ENCODE results near the gene MDH2. TPM values are rescaled to one million over a fixed set of nuclear protein-coding genes. Genes with fewer than 3 reads are reported as not detected.
"Not testable (repeated sequence)": the region's sequence is repeated elsewhere in the genome, so short reads cannot be mapped to it uniquely, and the experiment has no call there.

Gene MDH2
- total and polyA plus RNA-seq, 8 donors = 41.1 to 227 (median 85.3) TPM

DNA sequence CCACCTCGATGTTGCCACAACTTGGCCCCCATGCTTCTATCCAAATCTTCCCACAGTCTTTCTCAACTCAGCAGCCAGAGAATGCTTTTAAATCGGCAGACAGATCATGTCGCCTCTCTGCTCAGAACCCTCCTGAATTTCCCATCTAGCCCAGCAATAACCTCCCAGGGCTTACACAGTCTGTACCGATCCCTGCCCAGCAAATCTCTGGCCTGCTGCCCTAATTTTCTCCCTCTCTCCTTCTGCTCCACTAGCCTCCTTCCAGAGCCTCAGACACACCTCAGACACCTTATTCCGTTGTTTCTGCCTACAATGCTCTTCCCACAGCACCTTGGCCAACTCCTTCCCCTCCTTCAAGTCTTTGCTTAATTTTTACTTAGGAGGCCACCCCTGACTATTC lies 32.3 kb downstream of the MDH2 start:
- TF ChIP-seq POLR2AphosphoS5 (IDR thresholded peaks at IDR 0.05) = no peak
- no peak for TF ChIP-seq EP300 (IDR thresholded peaks at IDR 0.05)
- TF ChIP-seq, protein P1, sequence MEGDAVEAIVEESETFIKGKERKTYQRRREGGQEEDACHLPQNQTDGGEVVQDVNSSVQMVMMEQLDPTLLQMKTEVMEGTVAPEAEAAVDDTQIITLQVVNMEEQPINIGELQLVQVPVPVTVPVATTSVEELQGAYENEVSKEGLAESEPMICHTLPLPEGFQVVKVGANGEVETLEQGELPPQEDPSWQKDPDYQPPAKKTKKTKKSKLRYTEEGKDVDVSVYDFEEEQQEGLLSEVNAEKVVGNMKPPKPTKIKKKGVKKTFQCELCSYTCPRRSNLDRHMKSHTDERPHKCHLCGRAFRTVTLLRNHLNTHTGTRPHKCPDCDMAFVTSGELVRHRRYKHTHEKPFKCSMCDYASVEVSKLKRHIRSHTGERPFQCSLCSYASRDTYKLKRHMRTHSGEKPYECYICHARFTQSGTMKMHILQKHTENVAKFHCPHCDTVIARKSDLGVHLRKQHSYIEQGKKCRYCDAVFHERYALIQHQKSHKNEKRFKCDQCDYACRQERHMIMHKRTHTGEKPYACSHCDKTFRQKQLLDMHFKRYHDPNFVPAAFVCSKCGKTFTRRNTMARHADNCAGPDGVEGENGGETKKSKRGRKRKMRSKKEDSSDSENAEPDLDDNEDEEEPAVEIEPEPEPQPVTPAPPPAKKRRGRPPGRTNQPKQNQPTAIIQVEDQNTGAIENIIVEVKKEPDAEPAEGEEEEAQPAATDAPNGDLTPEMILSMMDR (IDR thresholded peaks at IDR 0.05) = no peak
- TF ChIP-seq POLR2A (IDR thresholded peaks at IDR 0.05) = no peak
- Histone ChIP-seq H3K9me3 (no peaks in the 10 kb centered on the region), H3K27ac (no peak overlapping the region), H3K4me1 (no peaks in the 10 kb centered on the region), H3K27me3 (no peaks in the 10 kb centered on the region), H3K4me3 (no peak overlapping the region), H3K36me3 (no peaks in the 10 kb centered on the region)
- DNase-seq = no peak
- WGBS, 5 donors = 75 to 86% (median 83%) methylated on average over 5 of the region's 5 CpGs
- intact Hi-C loops (cut with DNase I; ENCODE audit: low total_unique reads) = no loop called here

DNA sequence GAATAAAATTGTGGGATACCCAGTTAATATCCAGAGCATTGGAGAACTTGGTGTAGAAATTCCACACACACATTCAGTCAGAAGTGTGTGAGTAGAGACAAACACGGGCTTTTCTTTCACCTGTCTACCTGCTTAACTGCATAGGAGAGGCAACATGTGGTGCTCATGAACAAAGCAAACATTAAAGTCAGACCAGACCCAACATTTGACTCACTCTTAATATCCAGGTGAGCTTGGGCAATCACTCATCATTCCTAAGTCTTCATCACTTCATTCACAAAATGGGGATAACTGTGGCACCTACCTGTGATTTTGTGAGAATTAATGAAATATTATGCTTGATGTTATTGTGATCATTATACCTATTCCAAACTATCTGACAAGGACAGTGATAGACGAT lies 36.2 kb downstream of the MDH2 start:
- H3K9me3 ChIP-seq; H3K4me1 ChIP-seq; H3K27me3 ChIP-seq; H3K4me3 ChIP-seq; H3K36me3 ChIP-seq; intact Hi-C loops (cut with DNase I; ENCODE audit: low total_unique reads); H3K27ac ChIP-seq; DNase-seq: not testable (repeated sequence)
- 81 to 88% (median 85%) methylated on average over 2 of the region's 2 CpGs for WGBS, 5 donors

DNA sequence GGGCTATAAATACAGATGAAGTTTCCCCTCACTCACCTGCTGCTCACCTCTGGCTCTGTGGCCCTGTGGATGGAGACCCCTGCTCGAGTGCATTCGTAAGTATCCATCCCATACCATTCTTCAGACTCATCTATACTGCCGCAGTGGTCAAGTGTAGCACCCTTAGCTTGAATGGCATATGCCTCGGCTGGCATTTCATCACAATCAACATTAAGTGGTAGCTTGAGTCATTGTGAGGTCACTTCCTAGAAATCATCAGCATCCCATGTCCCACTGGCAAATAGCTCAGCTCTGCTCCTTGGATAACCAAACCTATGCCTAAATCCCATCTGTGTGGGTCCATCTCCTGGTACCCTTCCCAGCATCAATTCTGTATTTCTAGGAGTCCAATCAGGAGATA lies 38.2 kb downstream of the MDH2 start:
- DNase-seq = no peak
- Histone ChIP-seq H3K9me3 (no peaks in the 10 kb centered on the region), H3K4me3 (no peak overlapping the region), H3K4me1 (peaks cover 0 to 7% (median 0%) of the 10 kb centered on the region in 4 donors), H3K27me3 (no peaks in the 10 kb centered on the region), H3K36me3 (no peaks in the 10 kb centered on the region), H3K27ac (no peak overlapping the region)
- WGBS, 5 donors = 84 to 98% (median 93%) methylated on average over 4 of the region's 4 CpGs
- TF ChIP-seq EP300 (IDR thresholded peaks at IDR 0.05) (no peak), POLR2A (IDR thresholded peaks at IDR 0.05) (no peak), POLR2AphosphoS5 (IDR thresholded peaks at IDR 0.05) (no peak)
- TF ChIP-seq, protein P1 (IDR thresholded peaks at IDR 0.05) = no peak
- intact Hi-C loops (cut with DNase I; ENCODE audit: low total_unique reads) = no loop called here

DNA sequence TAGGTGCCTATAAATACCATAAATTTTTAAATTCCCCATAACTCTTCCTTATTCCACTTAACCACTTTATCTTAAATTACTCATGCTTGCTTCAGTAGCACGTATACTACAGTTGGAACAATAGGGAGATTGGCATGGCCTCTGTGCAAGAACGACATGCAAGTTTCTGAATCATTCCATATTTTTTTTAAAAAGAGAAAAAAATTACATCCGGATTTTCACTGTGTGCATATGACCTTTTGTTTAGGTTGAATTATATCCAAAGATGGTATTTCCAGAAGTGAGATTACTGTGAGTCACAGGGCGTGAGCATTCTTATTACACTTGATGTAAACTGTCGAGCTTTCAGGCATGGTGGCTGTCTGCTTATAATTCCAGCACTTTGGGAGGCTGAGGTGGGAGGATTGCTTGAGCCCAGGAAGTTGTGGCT lies 39.5 kb downstream of the MDH2 start:
- 26 to 33% (median 28%) methylated on average over 5 of the region's 5 CpGs for WGBS, 5 donors
- intact Hi-C loops (cut with DNase I; ENCODE audit: low total_unique reads); H3K36me3 ChIP-seq; H3K9me3 ChIP-seq; H3K27ac ChIP-seq; H3K27me3 ChIP-seq; H3K4me3 ChIP-seq; H3K4me1 ChIP-seq: not testable (repeated sequence)
- peak in 1 of 2 donors; percentile 33 for DNase-seq

DNA sequence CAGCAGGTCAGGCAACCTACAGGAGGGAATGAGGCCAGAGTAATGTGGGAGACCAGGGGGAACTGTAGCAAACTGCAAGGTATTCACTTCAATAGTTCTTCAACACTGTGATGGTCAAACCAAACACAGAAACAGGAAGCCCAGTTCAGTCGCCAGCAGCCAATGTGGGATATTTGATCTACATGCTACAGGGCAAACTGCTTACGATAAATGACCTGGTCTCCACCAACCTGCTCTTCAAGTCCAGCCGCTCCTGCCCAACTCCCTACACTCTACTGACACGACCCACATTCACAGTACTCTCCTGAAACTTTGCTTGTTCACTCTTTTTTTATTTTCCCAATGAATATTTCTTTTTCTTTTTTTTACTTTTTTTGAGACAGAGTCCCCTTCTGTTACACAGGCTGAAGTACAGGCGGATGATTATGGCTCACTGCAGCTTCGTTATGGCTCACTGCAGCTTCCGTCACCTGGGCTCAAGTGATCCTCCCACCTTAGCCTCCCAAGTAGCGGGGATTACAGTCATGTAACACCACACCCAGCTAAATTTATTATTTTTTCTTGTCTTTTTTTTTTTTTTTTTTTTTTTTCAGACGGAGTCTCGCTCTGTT lies 42.1 kb downstream of the MDH2 start:
- WGBS, 5 donors = 50 to 66% (median 57%) methylated on average over 9 to 10 of the region's 10 CpGs
- DNase-seq = peak; percentile 60 to 81
- Histone ChIP-seq H3K4me3 (no peak overlapping the region), H3K27me3 (no peaks in the 10 kb centered on the region), H3K4me1 (peaks cover 0 to 7% (median 0%) of the 10 kb centered on the region in 4 donors), H3K27ac (peak overlapping the region; percentile 6 to 62 (median 51)), H3K9me3 (no peaks in the 10 kb centered on the region), H3K36me3 (no peaks in the 10 kb centered on the region)
- intact Hi-C loops (cut with DNase I; ENCODE audit: low total_unique reads) = no loop called here
- TF ChIP-seq POLR2AphosphoS5 (IDR thresholded peaks at IDR 0.05) (peak in 1 of 3 donors; percentile 32), EP300 (IDR thresholded peaks at IDR 0.05) (no peak), POLR2A (IDR thresholded peaks at IDR 0.05) (no peak)

DNA sequence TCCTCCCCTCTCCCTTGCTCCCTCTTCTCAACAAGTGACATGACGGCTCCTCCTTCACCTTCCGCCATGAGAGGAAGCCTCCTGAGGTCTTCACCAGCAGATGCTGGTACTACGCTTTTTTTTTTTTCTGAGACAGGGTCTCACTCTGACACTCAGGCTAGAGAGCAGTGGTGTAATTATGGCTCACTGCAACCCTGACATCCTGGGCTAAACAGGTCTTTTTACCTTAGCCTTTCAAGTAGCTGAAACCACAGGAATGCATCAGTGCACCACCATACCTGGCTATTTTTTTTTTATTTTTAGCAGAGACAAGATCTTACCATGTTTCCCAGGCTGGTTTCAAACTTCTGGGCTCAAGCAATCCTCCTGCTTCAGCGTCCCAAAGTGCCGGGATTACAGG lies 43.6 kb downstream of the MDH2 start:
- 89 to 94% (median 94%) methylated on average over 5 of the region's 5 CpGs for WGBS, 5 donors
- no peak overlapping the region for H3K27ac ChIP-seq
- H3K4me3 ChIP-seq = no peak overlapping the region

DNA sequence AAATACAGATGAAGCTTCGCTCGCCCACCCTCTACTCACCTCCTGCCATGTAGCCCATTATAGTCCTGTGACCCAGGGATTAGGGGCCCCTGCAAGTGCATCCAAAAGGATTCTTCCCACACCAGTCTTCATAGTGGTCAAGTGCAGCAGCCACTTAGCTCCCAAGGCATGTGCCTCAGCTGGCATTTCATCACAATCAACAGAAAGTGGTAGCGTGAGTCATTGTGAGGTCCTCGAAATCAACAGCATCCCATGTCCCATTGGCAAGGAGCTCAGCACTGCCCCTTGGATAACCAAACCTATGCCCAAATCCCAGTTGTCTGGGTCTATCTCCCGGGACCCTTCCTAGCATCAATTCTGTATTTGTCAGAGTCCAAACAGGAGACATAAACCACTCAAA lies 45.6 kb downstream of the MDH2 start:
- H3K4me3 ChIP-seq; H3K36me3 ChIP-seq; DNase-seq; H3K9me3 ChIP-seq; H3K27ac ChIP-seq; H3K27me3 ChIP-seq; H3K4me1 ChIP-seq; intact Hi-C loops (cut with DNase I; ENCODE audit: low total_unique reads): not testable (repeated sequence)
- WGBS, 5 donors = 73 to 92% (median 88%) methylated on average over 3 to 5 of the region's 5 CpGs

More for the DNA sequence above, 43.6 kb downstream of the MDH2 start:
- H3K36me3 ChIP-seq = no peaks in the 10 kb centered on the region
- H3K9me3 ChIP-seq = no peaks in the 10 kb centered on the region
- DNase-seq = no peak
- H3K4me1 ChIP-seq = peaks cover 0 to 7% (median 0%) of the 10 kb centered on the region in 4 donors
- peaks cover 0 to 4% (median 0%) of the 10 kb centered on the region in 3 donors for H3K27me3 ChIP-seq
- TF ChIP-seq EP300 (IDR thresholded peaks at IDR 0.05) (no peak), POLR2AphosphoS5 (IDR thresholded peaks at IDR 0.05) (no peak), POLR2A (IDR thresholded peaks at IDR 0.05) (no peak)
- TF ChIP-seq, protein P1 (IDR thresholded peaks at IDR 0.05) = no peak
- intact Hi-C loops (cut with DNase I; ENCODE audit: low total_unique reads) = no loop called here

DNA sequence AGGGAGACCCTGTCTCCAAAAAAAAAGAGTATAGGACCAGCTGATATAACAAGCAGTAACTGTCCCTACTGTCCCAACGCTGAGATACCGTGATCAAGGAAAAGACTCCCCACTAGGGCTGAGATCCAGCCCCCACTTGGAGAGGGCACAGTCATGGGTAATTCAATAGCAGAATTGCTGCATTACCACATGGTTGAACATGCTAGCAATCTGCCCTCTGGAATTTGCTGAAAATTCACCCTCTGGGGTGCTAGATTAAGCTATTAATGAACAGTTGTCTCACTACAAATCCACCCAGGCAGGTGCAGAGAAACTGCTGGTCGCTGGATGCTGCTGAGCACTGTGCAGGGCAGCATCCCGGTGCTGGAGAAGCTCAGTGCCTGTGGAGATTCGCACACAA lies 46.4 kb downstream of the MDH2 start:
- H3K36me3 ChIP-seq; H3K27me3 ChIP-seq; H3K4me1 ChIP-seq; H3K9me3 ChIP-seq; H3K27ac ChIP-seq; H3K4me3 ChIP-seq; intact Hi-C loops (cut with DNase I; ENCODE audit: low total_unique reads); DNase-seq: not testable (repeated sequence)
- WGBS, 5 donors = 85 to 93% (median 92%) methylated on average over 5 of the region's 5 CpGs

All from stomach (tissue), 9 donors.